Naive thymus-derived CD4-positive, alpha-beta T cell (primary cell): ENCODE results near the gene CTNNA3. TPM values are rescaled to one million over a fixed set of nuclear protein-coding genes. Genes with fewer than 3 reads are reported as not detected.

Experiments used
- ATAC-seq: fragments of 150-1000 bp; cut with Tn5 transposase; 2 replicates; pipeline ENCODE4 v1.10.0; 2021; ENCODE audit warnings: mild to moderate bottlenecking, moderate library complexity
- CTCF ChIA-PET: fragments of 350-600 bp; sonication (Branson Sonifier 250); formaldehyde crosslinking; loops from one replicate; lab custom pipeline; 2021; ENCODE audit warnings: antibody characterized with exemption; lab: Charles Lee
- POLR2A ChIA-PET: fragments of 350-600 bp; sonication (Branson Sonifier 250); formaldehyde crosslinking; loops from one replicate; lab custom pipeline; 2021; ENCODE audit warnings: antibody characterized with exemption, inconsistent platforms; lab: Charles Lee
- DNase-seq, 9 donors: peaks; one replicate each; pipeline versions ENCODE4 v3.0.0 to v3.0.0-alpha.2; 2020 to 2022; ENCODE audit warnings: mixed read lengths in 1 of 9
- H3K27ac ChIP-seq: one replicate; pipeline ENCODE4 v1.7.0; 2013; ENCODE audit warnings: mild to moderate bottlenecking, low read depth, low read length, moderate library complexity
- H3K27me3 ChIP-seq, 2 donors: one replicate each; pipeline ENCODE4 v1.7.0; 2013; ENCODE audit warnings: low read length in 2 of 2, mild to moderate bottlenecking in 2 of 2, moderate library complexity in 2 of 2; ENCODE audit not compliant: control insufficient read depth in 2 of 2, insufficient read depth in 2 of 2
- H3K36me3 ChIP-seq, 3 experiments: 1 replicate in 2 of 3; 2 replicates in 1 of 3; pipeline ENCODE4 v1.7.0; 2013; ENCODE audit warnings: low read length in 3 of 3, mild to moderate bottlenecking in 3 of 3, moderate library complexity in 1 of 3; ENCODE audit not compliant: insufficient read depth in 3 of 3, control insufficient read depth in 2 of 3
- H3K4me1 ChIP-seq, 2 donors: one replicate each; pipeline ENCODE4 v1.7.0; 2013; ENCODE audit warnings: low read length in 2 of 2, mild to moderate bottlenecking in 2 of 2, moderate library complexity in 1 of 2; ENCODE audit not compliant: control insufficient read depth in 2 of 2, insufficient read depth in 2 of 2
- H3K4me3 ChIP-seq: 2 replicates; pipeline ENCODE4 v1.7.0; 2013; ENCODE audit warnings: mild to moderate bottlenecking, low read length
- H3K9me3 ChIP-seq, 3 experiments: 1 replicate in 2 of 3; 2 replicates in 1 of 3; pipeline ENCODE4 v1.7.0; 2013; ENCODE audit warnings: low read length in 3 of 3; ENCODE audit not compliant: control insufficient read depth in 2 of 3
- H3K27ac Mint-ChIP-seq, 9 donors: one replicate each; pipeline ENCODE4 v1.8.0; 2020 to 2022; ENCODE audit warnings: mixed read lengths in 9 of 9, mild to moderate bottlenecking in 8 of 9, moderate library complexity in 5 of 9, inconsistent platforms in 2 of 9
- H3K27me3 Mint-ChIP-seq, 5 donors: one replicate each; pipeline ENCODE4 v1.8.0; 2021 to 2022; ENCODE audit warnings: mixed read lengths in 5 of 5, mild to moderate bottlenecking in 1 of 5
- H3K36me3 Mint-ChIP-seq, 5 donors: one replicate each; pipeline ENCODE4 v1.8.0; 2020 to 2022; ENCODE audit warnings: mixed read lengths in 5 of 5, mild to moderate bottlenecking in 3 of 5, inconsistent platforms in 1 of 5
- H3K4me1 Mint-ChIP-seq, 7 donors: one replicate each; pipeline ENCODE4 v1.8.0; 2020 to 2022; ENCODE audit warnings: mixed read lengths in 7 of 7, mild to moderate bottlenecking in 3 of 7, inconsistent platforms in 1 of 7
- H3K4me3 Mint-ChIP-seq, 10 donors: one replicate each; pipeline ENCODE4 v1.8.0; 2020 to 2022; ENCODE audit warnings: mild to moderate bottlenecking in 10 of 10, mixed read lengths in 10 of 10, moderate library complexity in 6 of 10, inconsistent platforms in 2 of 10
- H3K9me3 Mint-ChIP-seq, 11 donors: one replicate each; pipeline ENCODE4 v1.8.0; 2020 to 2022; ENCODE audit warnings: mixed read lengths in 11 of 11, mild to moderate bottlenecking in 4 of 11, inconsistent platforms in 1 of 11, moderate library complexity in 1 of 11
- intact Hi-C, 2 donors: fragments of 100-400 bp; cut with micrococcal nuclease; formaldehyde crosslinking; loops; one replicate each; pipeline ENCODE4 v1.15.1; 2023
- polyA plus RNA-seq, 2 donors: library from polyadenylated mRNA; unstranded; fragments of 300-500 nt; fragmentation: Illumina TruSeq; gene quantifications; one replicate each; pipeline ENCODE4 v1.2.3, GENCODE V29; 2021
- total RNA-seq, 6 experiments: library from RNA in 5 of 6; stranded (reverse) in 5 of 6; gene quantifications; 1 replicate in 5 of 6; 2 replicates in 1 of 6; pipeline ENCODE4 v1.2.3 and lab custom pipeline; 2021 to 2026

Gene CTNNA3
- total and polyA plus RNA-seq, 7 experiments from 2014 or later = 0.43 to 0.84 (median 0.71) TPM; not detected in 2

- Histone ChIP-seq H3K36me3 (no peaks in the 10 kb centered on the region), H3K27me3 (no peaks in the 10 kb centered on the region), H3K4me1 (no peaks in the 10 kb centered on the region), H3K4me3 (no peak overlapping the region), H3K27ac (no peak overlapping the region), H3K9me3 (no peaks in the 10 kb centered on the region)
- Mint-ChIP-seq H3K27ac (no peak overlapping the region), H3K36me3 (no peaks in the 10 kb centered on the region), H3K4me3 (no peak overlapping the region), H3K27me3 (peaks cover 0 to 2% (median 0%) of the 10 kb centered on the region in 5 donors), H3K4me1 (peaks cover 0 to 6% (median 0%) of the 10 kb centered on the region in 7 donors), H3K9me3 (no peaks in the 10 kb centered on the region)
- DNase-seq (no peak), ATAC-seq (no peak)
- intact Hi-C loops = loop anchor here in 1 of 2 donors (1.0 to 10.0 kb wide), 2 partner anchors 751 to 1735 kb away; no protein-coding TSS in a partner anchor
- POLR2A ChIA-PET = interaction anchor here (0.8 kb wide), 1 partner anchor 28 kb away, joined by 3 read pairs; no protein-coding TSS in a partner anchor
- CTCF ChIA-PET = no interaction called here
Observed at GRCh38 chr10:66180021-66180420, 1516.0 kb downstream of the CTNNA3 start.

GRCh38 chr10:66176772-66177171 lies 1519.2 kb downstream of the CTNNA3 start:
- H3K27ac ChIP-seq = no peak overlapping the region
- no peak overlapping the region for H3K4me3 ChIP-seq
- Mint-ChIP-seq H3K4me1 (peaks cover 0 to 6% (median 0%) of the 10 kb centered on the region in 7 donors), H3K27ac (no peak overlapping the region), H3K9me3 (no peaks in the 10 kb centered on the region), H3K4me3 (no peak overlapping the region), H3K27me3 (peaks cover 0 to 2% (median 0%) of the 10 kb centered on the region in 5 donors), H3K36me3 (no peaks in the 10 kb centered on the region)
- no peaks in the 10 kb centered on the region for H3K27me3 ChIP-seq
- POLR2A ChIA-PET = no interaction called here
- H3K4me1 ChIP-seq = no peaks in the 10 kb centered on the region
- ATAC-seq (no peak), DNase-seq (no peak)
- H3K36me3 ChIP-seq = no peaks in the 10 kb centered on the region
- intact Hi-C loops = no loop called here
- H3K9me3 ChIP-seq = no peaks in the 10 kb centered on the region
- CTCF ChIA-PET = no interaction called here

- CTCF ChIA-PET = no interaction called here
- no peaks in the 10 kb centered on the region for H3K27me3 ChIP-seq
- no peak for ATAC-seq
- H3K4me3 ChIP-seq = no peak overlapping the region
- Mint-ChIP-seq H3K27me3 (peaks cover 0 to 20% (median 5%) of the 10 kb centered on the region in 5 donors), H3K36me3 (no peaks in the 10 kb centered on the region), H3K9me3 (peaks cover 0 to 2% (median 0%) of the 10 kb centered on the region in 11 donors), H3K27ac (no peak overlapping the region), H3K4me3 (no peak overlapping the region), H3K4me1 (no peaks in the 10 kb centered on the region)
- no peak overlapping the region for H3K27ac ChIP-seq
- no peaks in the 10 kb centered on the region for H3K4me1 ChIP-seq
- no peaks in the 10 kb centered on the region for H3K36me3 ChIP-seq
- intact Hi-C loops = no loop called here
- DNase-seq = no peak
- H3K9me3 ChIP-seq = no peaks in the 10 kb centered on the region
- POLR2A ChIA-PET = no interaction called here
Observed at GRCh38 chr10:66167816-66168215, 1528.2 kb downstream of the CTNNA3 start.

GRCh38 chr10:66162560-66163143 lies 1533.3 kb downstream of the CTNNA3 start:
- H3K27ac ChIP-seq = no peak overlapping the region
- ATAC-seq = no peak
- no peak for DNase-seq
- H3K4me1 ChIP-seq = no peaks in the 10 kb centered on the region
- ChIA-PET CTCF (no interaction called here), POLR2A (no interaction called here)
- Mint-ChIP-seq H3K9me3 (peaks cover 0 to 10% (median 0%) of the 10 kb centered on the region in 11 donors), H3K36me3 (no peaks in the 10 kb centered on the region), H3K4me3 (no peak overlapping the region), H3K4me1 (no peaks in the 10 kb centered on the region), H3K27ac (no peak overlapping the region), H3K27me3 (peaks cover 0 to 7% (median 0%) of the 10 kb centered on the region in 5 donors)
- no peak overlapping the region for H3K4me3 ChIP-seq
- intact Hi-C loops = no loop called here
- H3K36me3 ChIP-seq = no peaks in the 10 kb centered on the region
- no peaks in the 10 kb centered on the region for H3K9me3 ChIP-seq
- H3K27me3 ChIP-seq = no peaks in the 10 kb centered on the region

GRCh38 chr10:66151346-66151745 lies 1544.6 kb downstream of the CTNNA3 start:
- no peaks in the 10 kb centered on the region for H3K36me3 ChIP-seq
- Mint-ChIP-seq H3K9me3 (no peaks in the 10 kb centered on the region), H3K36me3 (no peaks in the 10 kb centered on the region), H3K27ac (no peak overlapping the region), H3K27me3 (no peaks in the 10 kb centered on the region), H3K4me1 (no peaks in the 10 kb centered on the region), H3K4me3 (no peak overlapping the region)
- DNase-seq = no peak
- no peaks in the 10 kb centered on the region for H3K9me3 ChIP-seq
- H3K4me3 ChIP-seq = no peak overlapping the region
- ChIA-PET CTCF (no interaction called here), POLR2A (no interaction called here)
- H3K4me1 ChIP-seq = no peaks in the 10 kb centered on the region
- H3K27ac ChIP-seq = no peak overlapping the region
- no peak for ATAC-seq
- no peaks in the 10 kb centered on the region for H3K27me3 ChIP-seq
- intact Hi-C loops = no loop called here

GRCh38 chr10:66148312-66148711 lies 1547.7 kb downstream of the CTNNA3 start:
- POLR2A ChIA-PET = no interaction called here
- no peak for DNase-seq
- no peaks in the 10 kb centered on the region for H3K4me1 Mint-ChIP-seq

GRCh38 chr10:66144016-66144415 lies 1552.0 kb downstream of the CTNNA3 start:
- Histone ChIP-seq H3K36me3 (no peaks in the 10 kb centered on the region), H3K27ac (no peak overlapping the region), H3K27me3 (no peaks in the 10 kb centered on the region), H3K9me3 (no peaks in the 10 kb centered on the region), H3K4me1 (no peaks in the 10 kb centered on the region), H3K4me3 (no peak overlapping the region)
- ChIA-PET POLR2A (no interaction called here), CTCF (no interaction called here)
- Mint-ChIP-seq H3K9me3 (no peaks in the 10 kb centered on the region), H3K27ac (no peak overlapping the region), H3K4me1 (no peaks in the 10 kb centered on the region), H3K36me3 (no peaks in the 10 kb centered on the region), H3K4me3 (no peak overlapping the region), H3K27me3 (no peaks in the 10 kb centered on the region)
- ATAC-seq = no peak
- DNase-seq = no peak
- intact Hi-C loops = no loop called here

More at GRCh38 chr10:66148312-66148711, 1547.7 kb downstream of the CTNNA3 start:
- Mint-ChIP-seq H3K27ac (no peak overlapping the region), H3K9me3 (no peaks in the 10 kb centered on the region), H3K36me3 (no peaks in the 10 kb centered on the region), H3K4me3 (no peak overlapping the region), H3K27me3 (no peaks in the 10 kb centered on the region)
- intact Hi-C loops = no loop called here
- Histone ChIP-seq H3K4me1 (no peaks in the 10 kb centered on the region), H3K27me3 (no peaks in the 10 kb centered on the region), H3K27ac (no peak overlapping the region), H3K9me3 (no peaks in the 10 kb centered on the region), H3K4me3 (no peak overlapping the region), H3K36me3 (no peaks in the 10 kb centered on the region)
- CTCF ChIA-PET = no interaction called here
- ATAC-seq = no peak
